Glutamatergic neuron (in vitro differentiated cells): ENCODE measurements around the gene VEGFC. TPM values are rescaled to one million over a fixed set of nuclear protein-coding genes. Genes with fewer than 3 reads are reported as not detected.

Source experiments
- DNase-seq: peaks from one replicate; pipeline ENCODE4 v3.0.0; 2022
- H3K27ac Mint-ChIP-seq: one replicate; pipeline ENCODE4 v1.8.0; 2020; ENCODE audit warnings: mild to moderate bottlenecking, mixed read lengths, inconsistent platforms; ENCODE audit not compliant: unreplicated experiment
- H3K27me3 Mint-ChIP-seq: one replicate; pipeline ENCODE4 v1.8.0; 2020; ENCODE audit warnings: mild to moderate bottlenecking, moderate library complexity, mixed read lengths, inconsistent platforms; ENCODE audit not compliant: unreplicated experiment
- H3K36me3 Mint-ChIP-seq: one replicate; pipeline ENCODE4 v1.8.0; 2020; ENCODE audit warnings: mild to moderate bottlenecking, mixed read lengths, inconsistent platforms; ENCODE audit not compliant: unreplicated experiment
- H3K4me1 Mint-ChIP-seq: one replicate; pipeline ENCODE4 v1.8.0; 2020; ENCODE audit warnings: mild to moderate bottlenecking, low read depth, mixed read lengths, inconsistent platforms; ENCODE audit not compliant: unreplicated experiment
- H3K4me3 Mint-ChIP-seq: one replicate; pipeline ENCODE4 v1.8.0; 2020; ENCODE audit warnings: mild to moderate bottlenecking, mixed read lengths, inconsistent platforms; ENCODE audit not compliant: unreplicated experiment
- H3K9me3 Mint-ChIP-seq: one replicate; pipeline ENCODE4 v1.8.0; 2020; ENCODE audit warnings: mild to moderate bottlenecking, moderate library complexity, mixed read lengths, inconsistent platforms; ENCODE audit not compliant: unreplicated experiment
- total RNA-seq: library from RNA; stranded (reverse); fragmentation: NEBNext Ultra II Directional; extraction: Animal tissue kit (Norgen Biotek cat#: 25700); gene quantifications from one replicate; pipeline ENCODE4 v1.2.1, GENCODE V29; 2021; ENCODE audit not compliant: unreplicated experiment
- TF ChIP-seq, protein P1 (sequence below): fragments of 200-600 bp; sonication (generic); IDR thresholded peaks from one replicate; pipeline ENCODE4 v1.5.0; 2021; ENCODE audit not compliant: partially characterized antibody, unreplicated experiment

The VEGFC gene
- total RNA-seq, 1 donor from 2014 or later: not detected

DNA sequence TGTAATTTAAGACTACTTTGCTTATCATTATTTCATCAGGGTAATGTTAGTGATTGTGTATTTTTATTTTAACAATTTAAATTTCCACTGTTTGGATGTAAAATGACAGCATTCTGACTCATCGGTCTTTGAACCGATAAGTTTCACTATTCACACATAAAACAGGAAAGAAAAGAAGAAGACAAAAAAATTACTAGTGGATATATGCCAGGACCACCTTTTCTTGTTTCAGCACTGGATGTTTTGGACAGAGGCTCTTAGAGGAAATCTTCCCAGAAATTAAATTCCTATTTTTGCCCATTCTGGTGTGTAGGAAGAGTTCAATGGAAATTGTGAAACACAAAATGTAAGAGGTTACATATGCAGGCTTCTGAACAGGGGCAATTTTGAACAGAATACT, 57.4 kb downstream of the VEGFC start:
- Mint-ChIP-seq H3K9me3 (no peaks in the 10 kb centered on the region), H3K27me3 (no peaks in the 10 kb centered on the region), H3K4me3 (no peak overlapping the region), H3K4me1 (peaks cover 3% of the 10 kb centered on the region), H3K27ac (no peak overlapping the region), H3K36me3 (no peaks in the 10 kb centered on the region)
- DNase-seq: no peak
- TF ChIP-seq, protein P1, sequence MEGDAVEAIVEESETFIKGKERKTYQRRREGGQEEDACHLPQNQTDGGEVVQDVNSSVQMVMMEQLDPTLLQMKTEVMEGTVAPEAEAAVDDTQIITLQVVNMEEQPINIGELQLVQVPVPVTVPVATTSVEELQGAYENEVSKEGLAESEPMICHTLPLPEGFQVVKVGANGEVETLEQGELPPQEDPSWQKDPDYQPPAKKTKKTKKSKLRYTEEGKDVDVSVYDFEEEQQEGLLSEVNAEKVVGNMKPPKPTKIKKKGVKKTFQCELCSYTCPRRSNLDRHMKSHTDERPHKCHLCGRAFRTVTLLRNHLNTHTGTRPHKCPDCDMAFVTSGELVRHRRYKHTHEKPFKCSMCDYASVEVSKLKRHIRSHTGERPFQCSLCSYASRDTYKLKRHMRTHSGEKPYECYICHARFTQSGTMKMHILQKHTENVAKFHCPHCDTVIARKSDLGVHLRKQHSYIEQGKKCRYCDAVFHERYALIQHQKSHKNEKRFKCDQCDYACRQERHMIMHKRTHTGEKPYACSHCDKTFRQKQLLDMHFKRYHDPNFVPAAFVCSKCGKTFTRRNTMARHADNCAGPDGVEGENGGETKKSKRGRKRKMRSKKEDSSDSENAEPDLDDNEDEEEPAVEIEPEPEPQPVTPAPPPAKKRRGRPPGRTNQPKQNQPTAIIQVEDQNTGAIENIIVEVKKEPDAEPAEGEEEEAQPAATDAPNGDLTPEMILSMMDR: no peak

DNA sequence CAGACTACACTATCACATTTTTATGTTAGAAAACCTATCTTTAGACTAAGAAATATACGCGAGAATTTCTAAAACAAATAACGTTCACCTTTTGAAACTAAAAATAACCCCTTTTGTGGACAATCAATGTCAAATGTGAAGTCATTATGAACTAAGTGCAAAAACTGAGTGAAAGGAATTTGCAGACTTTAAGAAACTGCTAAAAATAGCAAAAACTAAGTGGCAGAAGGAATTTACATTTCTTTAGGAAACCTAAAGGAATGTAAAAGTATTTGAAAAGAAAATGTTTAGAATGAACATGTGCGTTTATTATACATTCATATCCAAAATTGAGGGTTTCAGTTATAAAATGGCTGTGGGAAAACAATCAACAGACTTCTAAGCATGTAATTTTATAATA, 58.3 kb downstream of the VEGFC start:
- H3K27me3 Mint-ChIP-seq: no peaks in the 10 kb centered on the region
- H3K36me3 Mint-ChIP-seq: no peaks in the 10 kb centered on the region
- TF ChIP-seq, protein P1: no peak
- no peaks in the 10 kb centered on the region for H3K9me3 Mint-ChIP-seq
- H3K4me3 Mint-ChIP-seq: no peak overlapping the region
- H3K27ac Mint-ChIP-seq: no peak overlapping the region
- peaks cover 3% of the 10 kb centered on the region for H3K4me1 Mint-ChIP-seq
- DNase-seq: no peak

DNA sequence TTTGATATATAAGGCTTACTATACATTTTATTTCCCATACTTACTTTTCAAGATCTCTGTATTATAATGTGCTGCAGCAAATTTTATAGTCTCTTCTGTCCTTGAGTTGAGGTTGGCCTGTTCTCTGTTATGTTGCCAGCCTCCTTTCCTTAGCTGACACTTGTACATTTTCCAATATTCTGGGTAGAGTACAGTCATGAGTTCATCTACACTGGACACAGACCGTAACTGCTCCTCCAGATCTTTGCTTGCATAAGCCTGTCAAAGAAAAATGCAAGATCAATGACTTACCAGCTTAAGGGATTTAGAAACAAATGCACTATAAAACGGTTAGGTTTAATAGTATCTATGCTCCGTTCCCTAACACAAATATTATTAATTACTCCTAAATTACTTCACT, 63.2 kb downstream of the VEGFC start:
- Mint-ChIP-seq H3K4me3 (no peak overlapping the region), H3K4me1 (peaks cover 3% of the 10 kb centered on the region)

DNA sequence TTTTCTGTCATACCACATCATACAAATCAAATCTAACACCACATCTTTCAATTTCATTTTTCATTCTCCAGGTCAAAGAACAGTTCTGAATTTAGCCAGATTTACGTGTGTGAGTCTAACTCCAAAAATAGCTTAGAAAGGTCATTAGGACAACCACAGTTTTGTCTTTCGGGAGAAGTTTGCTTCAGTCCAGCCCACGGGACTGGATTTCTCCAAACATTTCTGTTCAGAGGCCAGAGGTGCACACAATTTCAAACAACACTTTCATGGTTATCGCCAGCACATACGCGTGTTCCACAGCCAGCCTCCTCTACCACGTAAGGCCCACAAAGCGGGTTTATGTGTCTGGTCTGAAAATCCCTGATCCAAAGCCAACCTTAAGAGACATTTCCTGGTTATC, 65.9 kb downstream of the VEGFC start:
- DNase-seq: no peak
- H3K27me3 Mint-ChIP-seq: no peaks in the 10 kb centered on the region
- H3K9me3 Mint-ChIP-seq: no peaks in the 10 kb centered on the region
- H3K4me1 Mint-ChIP-seq: no peaks in the 10 kb centered on the region
- TF ChIP-seq, protein P1: no peak
- H3K36me3 Mint-ChIP-seq: no peaks in the 10 kb centered on the region
- H3K4me3 Mint-ChIP-seq: no peak overlapping the region
- H3K27ac Mint-ChIP-seq: no peak overlapping the region

More for the DNA sequence above, 63.2 kb downstream of the VEGFC start:
- no peak for DNase-seq
- Mint-ChIP-seq H3K27ac (no peak overlapping the region), H3K27me3 (no peaks in the 10 kb centered on the region), H3K9me3 (no peaks in the 10 kb centered on the region), H3K36me3 (no peaks in the 10 kb centered on the region)
- TF ChIP-seq, protein P1: no peak

DNA sequence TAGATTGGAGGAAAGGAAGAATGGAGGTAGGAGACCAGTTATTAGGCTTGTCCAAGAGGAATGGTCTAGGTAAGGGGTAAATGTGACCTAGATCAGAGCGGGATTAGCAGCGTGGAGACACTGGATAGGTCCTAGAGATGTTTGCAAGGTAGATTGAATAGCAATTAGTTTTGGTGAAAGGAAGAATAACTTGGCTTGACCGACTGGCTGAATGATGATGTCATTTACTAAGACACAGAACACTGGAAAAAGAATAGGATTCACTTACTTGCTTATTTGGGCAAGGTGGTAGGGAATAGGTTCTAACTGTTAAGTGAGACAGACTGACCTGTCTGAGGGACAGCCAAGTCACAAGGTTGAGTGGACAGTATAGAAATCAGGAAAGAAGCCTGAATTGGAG, 71.3 kb downstream of the VEGFC start:
- no peak for DNase-seq
- no peaks in the 10 kb centered on the region for H3K27me3 Mint-ChIP-seq
- H3K4me1 Mint-ChIP-seq: no peaks in the 10 kb centered on the region
- TF ChIP-seq, protein P1: no peak
- no peak overlapping the region for H3K4me3 Mint-ChIP-seq
- H3K9me3 Mint-ChIP-seq: no peaks in the 10 kb centered on the region
- H3K27ac Mint-ChIP-seq: no peak overlapping the region
- no peaks in the 10 kb centered on the region for H3K36me3 Mint-ChIP-seq
